Stomach (tissue), 9 donors: ENCODE measurements around the gene CYB561. TPM values are rescaled to one million over a fixed set of nuclear protein-coding genes. Genes with fewer than 3 reads are reported as not detected.

Experiments used
- DNase-seq, 2 donors: peaks; one replicate each; pipeline versions ENCODE4 v3.0.0 to v3.0.0-alpha.2; 2013 to 2019
- H3K27ac ChIP-seq, 5 donors: fragments of 200-600 bp in 4 of 5; sonication (generic) in 4 of 5; one replicate each; pipeline ENCODE4 v1.5.1; 2013 to 2019; ENCODE audit warnings: mild to moderate bottlenecking in 1 of 5, moderate library complexity in 1 of 5
- H3K27me3 ChIP-seq, 3 donors: fragments of 200-600 bp; sonication (generic); one replicate each; pipeline ENCODE4 v1.5.1; 2017 to 2019; ENCODE audit warnings: mixed run types in 1 of 3
- H3K36me3 ChIP-seq, 4 donors: fragments of 200-600 bp; sonication (generic); 1 replicate in 3 of 4; 2 replicates in 1 of 4; pipeline ENCODE4 v1.5.1; 2016 to 2019
- H3K4me1 ChIP-seq, 4 donors: fragments of 200-600 bp; sonication (generic); one replicate each; pipeline ENCODE4 v1.5.1; 2016 to 2019
- H3K4me3 ChIP-seq, 4 donors: fragments of 200-600 bp; sonication (generic) in 3 of 4; one replicate each; pipeline ENCODE4 v1.5.1; 2016 to 2019; ENCODE audit warnings: mild to moderate bottlenecking in 1 of 4
- H3K9me3 ChIP-seq, 4 donors: fragments of 200-600 bp; sonication (generic); one replicate each; pipeline ENCODE4 v1.5.1; 2016 to 2019
- EP300 ChIP-seq: sonication (generic); formaldehyde crosslinking; IDR thresholded peaks from one replicate; pipeline ENCODE4 v1.6.1; 2017; ENCODE audit warnings: antibody characterized with exemption
- POLR2A ChIP-seq, 4 donors: fragments of 450-650 bp; IDR thresholded peaks; one replicate each; pipeline ENCODE4 v1.6.1; 2016; ENCODE audit warnings: antibody characterized with exemption in 4 of 4, control low read depth in 2 of 4, mild to moderate bottlenecking in 1 of 4, moderate library complexity in 1 of 4
- POLR2AphosphoS5 ChIP-seq, 3 donors: sonication (generic); formaldehyde crosslinking; IDR thresholded peaks; one replicate each; pipeline ENCODE4 v1.6.1; 2016; ENCODE audit warnings: antibody characterized with exemption in 3 of 3
- WGBS, 5 donors: extraction: QIAGEN DNeasy Blood & Tissue Kit in 3 of 5; methylation state at CpG; one replicate each; pipeline versions ENCODE4 v1.1.5 to v1.1.7; 2013 to 2018; 5-methylcytosine and 5-hydroxymethylcytosine counted together
- intact Hi-C: fragments of 100-400 bp; cut with DNase I; formaldehyde crosslinking; loops from one replicate; pipeline ENCODE4 v1.15.1; 2023; ENCODE audit warnings: low total_unique reads
- polyA plus RNA-seq, 3 donors: library from polyadenylated mRNA; stranded (reverse); fragments of 200-250 nt; gene quantifications; one replicate each; pipeline ENCODE4 v1.2.3, GENCODE V29; 2013
- total RNA-seq, 5 donors: library from RNA; depleted of rRNA; stranded (reverse); fragments of >200 nt; gene quantifications; one replicate each; pipeline versions ENCODE4 v1.1.0 to v1.2.3, GENCODE V29; 2014 to 2016
- TF ChIP-seq, protein P1 (sequence below), 7 experiments: fragments of 450-650 bp in 4 of 7; fragments of 200-600 bp in 3 of 7; sonication (generic) in 3 of 7; IDR thresholded peaks; one replicate each; pipeline ENCODE4 v1.5.1; 2016 to 2019; ENCODE audit warnings: antibody characterized with exemption in 7 of 7, control low read depth in 2 of 7, mild to moderate bottlenecking in 1 of 7
- donor health status: healthy with polysubstance abuse.
- donor health status: Bipolar disorder and iron deficiency.
- donor health status: healthy.

CYB561 gene
- total and polyA plus RNA-seq, 8 donors = 10.8 to 394 (median 37.8) TPM

- no peak overlapping the region for H3K27ac ChIP-seq
- TF ChIP-seq EP300 = no peak
- intact Hi-C loops = loop anchor here (10.0 kb wide), 1 partner anchor 716 kb away; no protein-coding TSS in a partner anchor
- peaks cover 0 to 59% (median 43%) of the 10 kb centered on the region in 4 donors for H3K36me3 ChIP-seq
- H3K9me3 ChIP-seq = no peaks in the 10 kb centered on the region
- no peaks in the 10 kb centered on the region for H3K27me3 ChIP-seq
- H3K4me3 ChIP-seq = no peak overlapping the region
- WGBS, 5 donors = 92 to 94% (median 93%) methylated on average over 23 to 25 of the region's 25 CpGs
- DNase-seq = no peak
- peaks cover 0 to 6% (median 2%) of the 10 kb centered on the region in 4 donors for H3K4me1 ChIP-seq
Measured at GRCh38 chr17:63420868-63421680, 25.0 kb downstream of the CYB561 start.

GRCh38 chr17:63419949-63420867, 25.9 kb downstream of the CYB561 start:
- Histone ChIP-seq H3K4me1 (no peaks in the 10 kb centered on the region), H3K36me3 (peaks cover 0 to 68% (median 51%) of the 10 kb centered on the region in 4 donors), H3K4me3 (no peak overlapping the region), H3K9me3 (no peaks in the 10 kb centered on the region), H3K27me3 (no peaks in the 10 kb centered on the region), H3K27ac (no peak overlapping the region)
- TF ChIP-seq POLR2AphosphoS5 (IDR thresholded peaks at IDR 0.05) = no peak
- TF ChIP-seq, protein P1, sequence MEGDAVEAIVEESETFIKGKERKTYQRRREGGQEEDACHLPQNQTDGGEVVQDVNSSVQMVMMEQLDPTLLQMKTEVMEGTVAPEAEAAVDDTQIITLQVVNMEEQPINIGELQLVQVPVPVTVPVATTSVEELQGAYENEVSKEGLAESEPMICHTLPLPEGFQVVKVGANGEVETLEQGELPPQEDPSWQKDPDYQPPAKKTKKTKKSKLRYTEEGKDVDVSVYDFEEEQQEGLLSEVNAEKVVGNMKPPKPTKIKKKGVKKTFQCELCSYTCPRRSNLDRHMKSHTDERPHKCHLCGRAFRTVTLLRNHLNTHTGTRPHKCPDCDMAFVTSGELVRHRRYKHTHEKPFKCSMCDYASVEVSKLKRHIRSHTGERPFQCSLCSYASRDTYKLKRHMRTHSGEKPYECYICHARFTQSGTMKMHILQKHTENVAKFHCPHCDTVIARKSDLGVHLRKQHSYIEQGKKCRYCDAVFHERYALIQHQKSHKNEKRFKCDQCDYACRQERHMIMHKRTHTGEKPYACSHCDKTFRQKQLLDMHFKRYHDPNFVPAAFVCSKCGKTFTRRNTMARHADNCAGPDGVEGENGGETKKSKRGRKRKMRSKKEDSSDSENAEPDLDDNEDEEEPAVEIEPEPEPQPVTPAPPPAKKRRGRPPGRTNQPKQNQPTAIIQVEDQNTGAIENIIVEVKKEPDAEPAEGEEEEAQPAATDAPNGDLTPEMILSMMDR (IDR thresholded peaks at IDR 0.05) = no peak
- TF ChIP-seq POLR2A (IDR thresholded peaks at IDR 0.05) = no peak
- 73 to 82% (median 80%) methylated on average over 19 to 23 of the region's 23 CpGs for WGBS, 5 donors
- intact Hi-C loops = loop anchor here (10.0 kb wide), 1 partner anchor 715 kb away; no protein-coding TSS in a partner anchor
- no peak for DNase-seq

- Histone ChIP-seq H3K27ac (no peak overlapping the region), H3K9me3 (no peaks in the 10 kb centered on the region), H3K4me3 (no peak overlapping the region), H3K27me3 (no peaks in the 10 kb centered on the region), H3K4me1 (no peaks in the 10 kb centered on the region), H3K36me3 (peaks cover 0 to 76% (median 59%) of the 10 kb centered on the region in 4 donors)
- 77 to 87% (median 83%) methylated on average over 2 of the region's 2 CpGs for WGBS, 5 donors
- no peak for TF ChIP-seq POLR2A (IDR thresholded peaks at IDR 0.05)
- TF ChIP-seq EP300 = no peak
- no peak for DNase-seq
- intact Hi-C loops = no loop called here
Measured at GRCh38 chr17:63419398-63419797, 26.7 kb downstream of the CYB561 start.

DNA sequence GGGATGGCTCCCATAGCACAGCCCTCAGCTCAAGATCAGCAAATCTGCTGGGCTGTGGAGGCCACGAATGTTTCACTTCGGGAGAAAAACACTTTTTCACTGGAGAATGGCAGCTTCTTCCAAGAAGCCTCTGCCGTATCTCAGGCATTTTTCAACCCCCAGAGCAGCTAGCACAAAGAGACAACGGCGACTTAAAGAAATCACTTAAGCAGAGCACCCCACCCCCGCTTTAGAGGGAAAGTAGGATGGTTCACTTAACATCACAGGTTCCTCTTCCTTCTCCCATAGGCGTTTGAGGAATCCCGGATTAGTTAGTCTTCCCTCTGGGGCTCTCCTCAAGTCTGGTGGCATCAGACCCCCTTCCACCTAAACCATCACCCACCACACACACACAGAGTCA, 27.6 kb downstream of the CYB561 start:
- Histone ChIP-seq H3K27me3 (no peaks in the 10 kb centered on the region), H3K27ac (no peak overlapping the region), H3K36me3 (peaks cover 0 to 84% (median 67%) of the 10 kb centered on the region in 4 donors), H3K4me1 (no peaks in the 10 kb centered on the region), H3K4me3 (no peak overlapping the region), H3K9me3 (no peaks in the 10 kb centered on the region)
- TF ChIP-seq, protein P1 (IDR thresholded peaks at IDR 0.05) = no peak
- no peak for TF ChIP-seq POLR2A (IDR thresholded peaks at IDR 0.05)
- no peak for DNase-seq
- WGBS, 5 donors = 87 to 92% (median 89%) methylated on average over 8 of the region's 8 CpGs
- intact Hi-C loops = no loop called here

- intact Hi-C loops = no loop called here
- no peaks in the 10 kb centered on the region for H3K9me3 ChIP-seq
- H3K4me1 ChIP-seq = no peaks in the 10 kb centered on the region
- no peaks in the 10 kb centered on the region for H3K27me3 ChIP-seq
- DNase-seq = no peak
- no peak overlapping the region for H3K27ac ChIP-seq
- H3K36me3 ChIP-seq = peaks cover 8 to 74% (median 66%) of the 10 kb centered on the region in 4 donors
- H3K4me3 ChIP-seq = no peak overlapping the region
- 79 to 95% (median 86%) methylated on average over 4 of the region's 4 CpGs for WGBS, 5 donors
- TF ChIP-seq EP300 (no peak), POLR2A (IDR thresholded peaks at IDR 0.05) (no peak), POLR2AphosphoS5 (IDR thresholded peaks at IDR 0.05) (no peak)
- TF ChIP-seq, protein P1 (IDR thresholded peaks at IDR 0.05) = no peak
Measured at GRCh38 chr17:63414222-63414621, 31.9 kb downstream of the CYB561 start.
